GM23338 (cell line): Measurements from ENCODE around the gene PSKH1. TPM values are rescaled to one million over a fixed set of nuclear protein-coding genes. Genes with fewer than 3 reads are reported as not detected.

Experiments
- CTCF ChIP-seq, 2 experiments: fragments of 200-600 bp in 1 of 2; sonication (generic) in 1 of 2; conservative IDR thresholded peaks; 2 replicates each; pipeline versions ENCODE4 v1.5.1 to v1.6.1; 2016 to 2017; ENCODE audit warnings: antibody characterized with exemption in 2 of 2, low read depth in 2 of 2, mild to moderate bottlenecking in 2 of 2, moderate library complexity in 1 of 2
- ETS1 ChIP-seq: IDR thresholded peaks from 2 replicates; pipeline ENCODE4 v1.6.1; 2016; ENCODE audit warnings: antibody characterized with exemption
- EZH2phosphoT487 ChIP-seq: fragments of 200-600 bp; sonication (generic); IDR thresholded peaks from one replicate; pipeline ENCODE4 v1.8.1; 2018; ENCODE audit warnings: antibody characterized with exemption; ENCODE audit not compliant: unreplicated experiment
- JUNB ChIP-seq: IDR thresholded peaks from one replicate; pipeline ENCODE4 v1.6.1; 2016; ENCODE audit warnings: antibody characterized with exemption; ENCODE audit not compliant: unreplicated experiment
- NANOG ChIP-seq: IDR thresholded peaks from 2 replicates; pipeline ENCODE4 v1.6.1; 2016; ENCODE audit warnings: antibody characterized with exemption, borderline replicate concordance
- REST ChIP-seq: IDR thresholded peaks from one replicate; pipeline ENCODE4 v1.6.1; 2018; ENCODE audit warnings: antibody characterized with exemption; ENCODE audit not compliant: unreplicated experiment
- STAT1 ChIP-seq: IDR thresholded peaks from one replicate; pipeline ENCODE4 v1.6.1; 2016; ENCODE audit warnings: antibody characterized with exemption; ENCODE audit not compliant: unreplicated experiment
- ZNF114 ChIP-seq: fragments of 250-450 bp; sonication (Bioruptor Pico); IDR thresholded peaks from 2 replicates; pipeline ENCODE4 v1.5.0; 2020; ENCODE audit warnings: mild to moderate bottlenecking, moderate library complexity
- ZNF462 ChIP-seq: fragments of 250-450 bp; sonication (Bioruptor Pico); IDR thresholded peaks from 2 replicates; pipeline ENCODE4 v1.5.0; 2020; ENCODE audit warnings: mild to moderate bottlenecking, moderate library complexity
- polyA plus RNA-seq: library from polyadenylated mRNA; unstranded; fragments of >200 nt; fragmentation: Nextera tagmentation; extraction: Ambion mirVana; gene quantifications from 2 replicates; pipeline ENCODE4 v1.2.1, GENCODE V29; 2016
- total RNA-seq: library from RNA; depleted of rRNA; stranded (reverse); fragments of >200 nt; shearing (Covaris generic); gene quantifications from 2 replicates; pipeline ENCODE4 v1.2.3, GENCODE V29; 2014

Gene PSKH1
- total and polyA plus RNA-seq, 2 experiments from 2014 or later, result 14.3 to 23.9 TPM

- no peak for TF ChIP-seq ZNF462
- TF ChIP-seq NANOG, result no peak
- no peak for TF ChIP-seq JUNB
- no peak for TF ChIP-seq CTCF (conservative IDR thresholded peaks at IDR 0.05; ENCODE audit: low read depth in 2 of 2)
- TF ChIP-seq ETS1, result no peak
- TF ChIP-seq REST, result no peak
- TF ChIP-seq EZH2phosphoT487, result no peak
- TF ChIP-seq STAT1, result no peak
- TF ChIP-seq ZNF114, result no peak
These were observed 84.0 kb downstream of the PSKH1 start (continued) for GRCh38 chr16:67977005-67977404.
